ENCODE results near the gene TRRAP. TPM values are rescaled to one million over a fixed set of nuclear protein-coding genes. Genes with fewer than 3 reads are reported as not detected.

The TRRAP gene
- total and polyA plus RNA-seq, 2 of the 8 experiments (the other 6 are each of a cell fraction or from before 2014, with no cell fraction given), result 21.7 to 48.6 TPM

DNA sequence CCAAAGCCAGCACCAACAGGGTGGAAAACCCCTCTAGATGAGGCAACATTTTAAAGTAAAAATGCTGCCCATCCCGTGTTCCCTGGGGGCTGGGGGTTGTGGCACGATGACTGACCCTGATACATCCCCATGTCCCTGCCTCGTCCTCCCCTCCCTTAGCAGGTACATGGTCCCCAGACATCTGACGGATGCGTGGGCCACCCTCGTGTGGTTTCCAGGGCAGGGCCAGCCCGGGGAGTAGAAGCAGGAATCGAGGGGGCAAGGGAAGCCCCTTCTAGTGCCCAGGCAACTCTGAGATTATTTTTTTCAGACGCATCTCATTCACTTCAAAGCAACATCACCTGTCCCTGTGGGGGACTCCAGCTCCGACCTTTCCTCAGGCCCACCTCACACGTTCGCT, 12.0 kb upstream of the TRRAP start (continued):
- TF ChIP-seq HDAC6 (IDR thresholded peaks at IDR 0.05; ENCODE audit: low read depth, low read length) (no peak), RNF2 (IDR thresholded peaks at IDR 0.05; ENCODE audit: borderline replicate concordance, low read depth, low read length, missing control alignments, poor library complexity, severe bottlenecking) (no peak), RFX5 (IDR thresholded peaks at IDR 0.05; ENCODE audit: borderline replicate concordance, low read depth, low read length) (no peak), GABPA (IDR thresholded peaks at IDR 0.05; ENCODE audit: borderline replicate concordance, insufficient read depth, low read length) (no peak), SUZ12 (IDR thresholded peaks at IDR 0.05; ENCODE audit: low read length) (no peak)
- TF ChIP-seq, protein P1, sequence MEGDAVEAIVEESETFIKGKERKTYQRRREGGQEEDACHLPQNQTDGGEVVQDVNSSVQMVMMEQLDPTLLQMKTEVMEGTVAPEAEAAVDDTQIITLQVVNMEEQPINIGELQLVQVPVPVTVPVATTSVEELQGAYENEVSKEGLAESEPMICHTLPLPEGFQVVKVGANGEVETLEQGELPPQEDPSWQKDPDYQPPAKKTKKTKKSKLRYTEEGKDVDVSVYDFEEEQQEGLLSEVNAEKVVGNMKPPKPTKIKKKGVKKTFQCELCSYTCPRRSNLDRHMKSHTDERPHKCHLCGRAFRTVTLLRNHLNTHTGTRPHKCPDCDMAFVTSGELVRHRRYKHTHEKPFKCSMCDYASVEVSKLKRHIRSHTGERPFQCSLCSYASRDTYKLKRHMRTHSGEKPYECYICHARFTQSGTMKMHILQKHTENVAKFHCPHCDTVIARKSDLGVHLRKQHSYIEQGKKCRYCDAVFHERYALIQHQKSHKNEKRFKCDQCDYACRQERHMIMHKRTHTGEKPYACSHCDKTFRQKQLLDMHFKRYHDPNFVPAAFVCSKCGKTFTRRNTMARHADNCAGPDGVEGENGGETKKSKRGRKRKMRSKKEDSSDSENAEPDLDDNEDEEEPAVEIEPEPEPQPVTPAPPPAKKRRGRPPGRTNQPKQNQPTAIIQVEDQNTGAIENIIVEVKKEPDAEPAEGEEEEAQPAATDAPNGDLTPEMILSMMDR (IDR thresholded peaks at IDR 0.05; ENCODE audit: control extremely low read depth in 1 of 3, insufficient read depth in 1 of 3, low read depth in 1 of 3, low read length in 3 of 3), result no peak

Data from H1 (cell line).